Fibroblast of lung (primary cell): ENCODE results near the gene LRMDA. TPM values are rescaled to one million over a fixed set of nuclear protein-coding genes. Genes with fewer than 3 reads are reported as not detected.

Experiments used
- DNase-seq, 2 donors: peaks; one replicate each; pipeline versions ENCODE4 v3.0.0 to v3.0.0-alpha.2; 2010; ENCODE audit warnings: low read depth in 2 of 2
- H2AFZ ChIP-seq: 2 replicates; pipeline ENCODE4 v1.5.1; 2012; ENCODE audit warnings: low read length, control low read depth, inconsistent platforms
- H3K27ac ChIP-seq: 2 replicates; pipeline ENCODE4 v1.5.1; 2011; ENCODE audit warnings: low read length, control low read depth; ENCODE audit not compliant: insufficient read depth
- H3K27me3 ChIP-seq: 2 replicates; pipeline ENCODE4 v1.5.1; 2011; ENCODE audit warnings: mild to moderate bottlenecking, low read length; ENCODE audit not compliant: control insufficient read depth, insufficient read depth
- H3K36me3 ChIP-seq: 2 replicates; pipeline ENCODE4 v1.5.1; 2011; ENCODE audit warnings: low read length; ENCODE audit not compliant: control insufficient read depth, insufficient read depth
- H3K4me1 ChIP-seq: 2 replicates; pipeline ENCODE4 v1.5.1; 2011; ENCODE audit warnings: low read length; ENCODE audit not compliant: control insufficient read depth, insufficient read depth; ENCODE audit errors: extremely low read depth
- H3K4me2 ChIP-seq: 2 replicates; pipeline ENCODE4 v1.5.1; 2011; ENCODE audit warnings: low read length, control low read depth; ENCODE audit not compliant: insufficient read depth; ENCODE audit errors: extremely low read depth
- H3K4me3 ChIP-seq, 4 experiments: fragments of 200-600 bp in 1 of 4; sonication (generic) in 1 of 4; replicated peaks in 1 of 4; 2 replicates each; pipeline ENCODE4 v1.5.1; 2011 to 2016; ENCODE audit warnings: low read length in 4 of 4, low read depth in 3 of 4, mild to moderate bottlenecking in 3 of 4, control low read depth in 2 of 4, inconsistent platforms in 1 of 4, mixed read lengths in 1 of 4; ENCODE audit not compliant: insufficient read depth in 1 of 4; ENCODE audit errors: control extremely low read depth in 1 of 4
- H3K79me2 ChIP-seq: 2 replicates; pipeline ENCODE4 v1.5.1; 2012; ENCODE audit warnings: mild to moderate bottlenecking, low read length, inconsistent platforms; ENCODE audit not compliant: control insufficient read depth, insufficient read depth
- H3K9ac ChIP-seq: 2 replicates; pipeline ENCODE4 v1.5.1; 2011; ENCODE audit warnings: mild to moderate bottlenecking, low read length, control low read depth; ENCODE audit not compliant: insufficient read depth
- H3K9me3 ChIP-seq: 2 replicates; pipeline ENCODE4 v1.5.1; 2012; ENCODE audit warnings: low read depth, low read length; ENCODE audit not compliant: control insufficient read depth, insufficient read depth
- H4K20me1 ChIP-seq: 2 replicates; pipeline ENCODE4 v1.5.1; 2011; ENCODE audit warnings: low read length; ENCODE audit not compliant: control insufficient read depth, insufficient read depth; ENCODE audit errors: extremely low read depth
- EZH2 ChIP-seq: IDR thresholded peaks from 2 replicates; pipeline ENCODE4 v1.5.1; 2012; ENCODE audit warnings: low read length, control low read depth, mild to moderate bottlenecking; ENCODE audit errors: missing control alignments
- polyA plus RNA-seq, 2 donors: library from polyadenylated mRNA; depleted of rRNA in 1 of 2; stranded (reverse) in 1 of 2; unstranded in 1 of 2; fragments of >200 nt; gene quantifications; 2 replicates each; pipeline ENCODE4 v1.2.1, GENCODE V29; 2011 to 2012; ENCODE audit warnings: missing spikeins in 1 of 2
- total RNA-seq: library from RNA; depleted of rRNA; stranded (reverse); fragments of >200 nt; gene quantifications from 2 replicates; pipeline ENCODE4 v1.2.1, GENCODE V29; 2014
- TF ChIP-seq, protein P1 (sequence below), 2 donors: IDR thresholded peaks in 1 of 2; conservative IDR thresholded peaks in 1 of 2; 1 replicate in 1 of 2; 2 replicates in 1 of 2; pipeline ENCODE4 v1.5.1; 2011 to 2012; ENCODE audit warnings: low read length in 2 of 2, control low read depth in 1 of 2, inconsistent platforms in 1 of 2, low read depth in 1 of 2, mild to moderate bottlenecking in 1 of 2

Gene LRMDA
- total and polyA plus RNA-seq, 2 donors (not counting 1 experiment from before 2014, with no cell fraction given): 1.7 to 2.0 TPM

GRCh38 chr10:75709245-75709644, 277.8 kb downstream of the LRMDA start:
- H3K4me3 ChIP-seq: no peak overlapping the region

GRCh38 chr10:75709811-75710210, 278.4 kb downstream of the LRMDA start:
- Histone ChIP-seq H3K27ac (no peak overlapping the region), H2AFZ (no peak overlapping the region), H3K27me3 (no peaks in the 10 kb centered on the region), H3K4me2 (no peak overlapping the region), H3K9ac (no peak overlapping the region), H4K20me1 (no peaks in the 10 kb centered on the region), H3K79me2 (no peaks in the 10 kb centered on the region), H3K36me3 (no peaks in the 10 kb centered on the region), H3K4me3 (no peak overlapping the region), H3K9me3 (no peaks in the 10 kb centered on the region), H3K4me1 (no peaks in the 10 kb centered on the region)
- no peak for DNase-seq
- TF ChIP-seq, protein P1, sequence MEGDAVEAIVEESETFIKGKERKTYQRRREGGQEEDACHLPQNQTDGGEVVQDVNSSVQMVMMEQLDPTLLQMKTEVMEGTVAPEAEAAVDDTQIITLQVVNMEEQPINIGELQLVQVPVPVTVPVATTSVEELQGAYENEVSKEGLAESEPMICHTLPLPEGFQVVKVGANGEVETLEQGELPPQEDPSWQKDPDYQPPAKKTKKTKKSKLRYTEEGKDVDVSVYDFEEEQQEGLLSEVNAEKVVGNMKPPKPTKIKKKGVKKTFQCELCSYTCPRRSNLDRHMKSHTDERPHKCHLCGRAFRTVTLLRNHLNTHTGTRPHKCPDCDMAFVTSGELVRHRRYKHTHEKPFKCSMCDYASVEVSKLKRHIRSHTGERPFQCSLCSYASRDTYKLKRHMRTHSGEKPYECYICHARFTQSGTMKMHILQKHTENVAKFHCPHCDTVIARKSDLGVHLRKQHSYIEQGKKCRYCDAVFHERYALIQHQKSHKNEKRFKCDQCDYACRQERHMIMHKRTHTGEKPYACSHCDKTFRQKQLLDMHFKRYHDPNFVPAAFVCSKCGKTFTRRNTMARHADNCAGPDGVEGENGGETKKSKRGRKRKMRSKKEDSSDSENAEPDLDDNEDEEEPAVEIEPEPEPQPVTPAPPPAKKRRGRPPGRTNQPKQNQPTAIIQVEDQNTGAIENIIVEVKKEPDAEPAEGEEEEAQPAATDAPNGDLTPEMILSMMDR (conservative IDR thresholded peaks at IDR 0.05 in 1 of 2, IDR thresholded peaks at IDR 0.05 in 1 of 2; ENCODE audit: low read depth in 1 of 2, low read length in 2 of 2): no peak
- no peak for TF ChIP-seq EZH2

More at GRCh38 chr10:75709245-75709644, 277.8 kb downstream of the LRMDA start:
- Histone ChIP-seq H3K9me3 (no peaks in the 10 kb centered on the region), H3K4me1 (no peaks in the 10 kb centered on the region), H3K27me3 (peaks cover 2% of the 10 kb centered on the region), H3K4me2 (no peak overlapping the region), H2AFZ (no peak overlapping the region), H3K36me3 (no peaks in the 10 kb centered on the region), H3K27ac (no peak overlapping the region), H4K20me1 (no peaks in the 10 kb centered on the region), H3K9ac (no peak overlapping the region), H3K79me2 (no peaks in the 10 kb centered on the region)
- TF ChIP-seq, protein P1 (conservative IDR thresholded peaks at IDR 0.05 in 1 of 2, IDR thresholded peaks at IDR 0.05 in 1 of 2; ENCODE audit: low read depth in 1 of 2, low read length in 2 of 2): no peak
- no peak for DNase-seq

DNA sequence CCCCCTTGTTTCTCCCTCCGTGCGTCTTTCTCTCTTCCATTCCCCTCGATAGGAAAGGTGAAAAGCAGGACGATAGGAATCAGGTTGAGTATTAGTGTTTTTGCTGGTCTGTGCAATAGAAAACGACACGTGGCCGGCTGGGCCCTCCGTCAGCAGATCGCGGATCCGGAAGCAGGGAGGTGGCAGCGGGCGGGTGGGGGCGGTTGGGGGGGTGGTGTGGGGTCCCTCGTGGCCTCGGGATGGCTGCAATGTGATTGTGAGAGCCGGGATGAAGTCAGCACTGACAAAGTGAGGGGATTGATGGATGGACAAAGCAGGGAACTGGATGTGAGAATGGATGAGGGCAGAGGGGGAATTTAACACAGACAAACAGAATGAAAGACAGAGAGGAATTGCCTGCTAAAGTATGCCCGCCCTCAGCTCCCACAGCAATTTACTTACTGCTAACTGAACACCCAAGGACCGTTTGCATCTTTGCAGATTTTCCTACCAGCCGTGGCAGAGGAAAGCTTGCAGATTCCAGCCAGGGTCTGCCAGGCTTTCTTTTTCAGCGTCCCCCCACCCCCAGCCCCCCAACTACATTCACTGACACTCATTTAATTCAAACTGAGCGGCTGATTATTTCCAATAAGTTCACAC, 280.9 kb downstream of the LRMDA start:
- no peak for TF ChIP-seq EZH2
- TF ChIP-seq, protein P1 (conservative IDR thresholded peaks at IDR 0.05 in 1 of 2, IDR thresholded peaks at IDR 0.05 in 1 of 2; ENCODE audit: low read depth in 1 of 2, low read length in 2 of 2): no peak

More for the DNA sequence above, 280.9 kb downstream of the LRMDA start:
- H3K4me1 ChIP-seq: no peaks in the 10 kb centered on the region
- H2AFZ ChIP-seq: no peak overlapping the region
- H3K4me2 ChIP-seq: no peak overlapping the region
- H3K36me3 ChIP-seq: no peaks in the 10 kb centered on the region
- no peaks in the 10 kb centered on the region for H3K9me3 ChIP-seq
- no peaks in the 10 kb centered on the region for H3K79me2 ChIP-seq
- H3K9ac ChIP-seq: no peak overlapping the region
- no peaks in the 10 kb centered on the region for H3K27me3 ChIP-seq
- no peak overlapping the region for H3K4me3 ChIP-seq
- H3K27ac ChIP-seq: no peak overlapping the region
- no peaks in the 10 kb centered on the region for H4K20me1 ChIP-seq
- no peak for DNase-seq
